Right atrium auricular region (tissue), 2 donors: ENCODE measurements around the gene ANO4. TPM values are rescaled to one million over a fixed set of nuclear protein-coding genes. Genes with fewer than 3 reads are reported as not detected.

Experiments
- DNase-seq: peaks from one replicate; pipeline ENCODE4 v3.0.0-alpha.2; 2019; ENCODE audit warnings: low spot score
- H3K27ac ChIP-seq, 2 donors: fragments of 200-600 bp; sonication (generic); 1 replicate in 1 of 2; 2 replicates in 1 of 2; pipeline ENCODE4 v1.5.1; 2016 to 2019
- H3K27me3 ChIP-seq, 2 donors: fragments of 200-600 bp; sonication (generic); one replicate each; pipeline versions ENCODE4 v1.5.1 to v1.6.0; 2017 to 2019
- H3K36me3 ChIP-seq: fragments of 200-600 bp; sonication (generic); one replicate; pipeline ENCODE4 v1.5.1; 2016
- H3K4me1 ChIP-seq, 2 donors: fragments of 200-600 bp; sonication (generic); one replicate each; pipeline versions ENCODE4 v1.5.1 to v1.6.0; 2017 to 2019
- H3K4me3 ChIP-seq, 2 donors: fragments of 200-600 bp; sonication (generic); 1 replicate in 1 of 2; 2 replicates in 1 of 2; pipeline ENCODE4 v1.5.1; 2017 to 2019; ENCODE audit warnings: mild to moderate bottlenecking in 1 of 2, moderate library complexity in 1 of 2
- H3K9me3 ChIP-seq, 2 donors: fragments of 200-600 bp; sonication (generic); one replicate each; pipeline ENCODE4 v1.5.1; 2019
- CTCF ChIP-seq, 2 donors: fragments of 200-600 bp; sonication (generic); IDR thresholded peaks; one replicate each; pipeline ENCODE4 v1.5.1; 2019; ENCODE audit warnings: antibody characterized with exemption in 2 of 2
- total RNA-seq, 2 donors: library from RNA; depleted of rRNA; stranded (reverse); fragments of >200 nt; gene quantifications; one replicate each; pipeline ENCODE4 v1.1.0, GENCODE V29; 2016

ANO4 gene
- total RNA-seq, 2 donors from 2014 or later, result 0.47 TPM; not detected in 1

GRCh38 chr12:100875156-100875555 lies 80.6 kb downstream of the ANO4 start:
- Histone ChIP-seq H3K4me3 (no peak overlapping the region), H3K27me3 (no peaks in the 10 kb centered on the region), H3K4me1 (no peaks in the 10 kb centered on the region), H3K36me3 (no peaks in the 10 kb centered on the region), H3K27ac (no peak overlapping the region), H3K9me3 (peaks cover 0 to 14% of the 10 kb centered on the region in 2 donors)
- DNase-seq, result no peak
- no peak for TF ChIP-seq CTCF (IDR thresholded peaks at IDR 0.05)

DNA sequence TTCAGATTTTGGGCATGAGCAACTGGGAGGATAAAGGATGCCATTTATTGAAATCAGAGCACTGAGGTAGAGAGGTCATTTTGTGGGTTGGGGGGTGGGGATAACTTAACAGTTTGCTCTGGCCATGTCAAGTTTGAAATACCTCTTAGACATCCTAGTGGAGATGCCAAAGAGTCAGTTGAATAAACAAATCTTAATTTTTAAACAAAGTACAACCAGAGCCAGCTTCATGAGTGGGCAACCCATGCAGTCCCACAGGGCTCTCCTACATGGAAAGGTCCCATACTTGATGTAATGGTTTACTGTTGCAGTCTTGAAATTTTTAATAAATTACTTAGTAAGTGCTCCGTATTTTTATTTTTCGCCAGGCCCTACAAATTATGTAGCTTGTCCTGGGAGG lies 81.2 kb downstream of the ANO4 start:
- Histone ChIP-seq H3K4me1 (no peaks in the 10 kb centered on the region), H3K4me3 (no peak overlapping the region), H3K9me3 (peaks cover 0 to 14% of the 10 kb centered on the region in 2 donors), H3K27me3 (no peaks in the 10 kb centered on the region), H3K36me3 (no peaks in the 10 kb centered on the region), H3K27ac (no peak overlapping the region)
- no peak for DNase-seq
- no peak for TF ChIP-seq CTCF (IDR thresholded peaks at IDR 0.05)

- Histone ChIP-seq H3K4me1 (no peaks in the 10 kb centered on the region), H3K9me3 (peaks cover 0 to 14% of the 10 kb centered on the region in 2 donors), H3K27me3 (no peaks in the 10 kb centered on the region), H3K27ac (no peak overlapping the region), H3K4me3 (no peak overlapping the region), H3K36me3 (no peaks in the 10 kb centered on the region)
- no peak for DNase-seq
- TF ChIP-seq CTCF (IDR thresholded peaks at IDR 0.05), result peak in 1 of 2 donors; percentile 26
These were observed 83.2 kb downstream of the ANO4 start for GRCh38 chr12:100877776-100878175.

- H3K4me1 ChIP-seq, result no peaks in the 10 kb centered on the region
- TF ChIP-seq CTCF (IDR thresholded peaks at IDR 0.05), result no peak
- no peak overlapping the region for H3K27ac ChIP-seq
- DNase-seq, result no peak
- H3K4me3 ChIP-seq, result no peak overlapping the region
- H3K9me3 ChIP-seq, result no peaks in the 10 kb centered on the region
- H3K36me3 ChIP-seq, result no peaks in the 10 kb centered on the region
- H3K27me3 ChIP-seq, result no peaks in the 10 kb centered on the region
These were observed 100.6 kb downstream of the ANO4 start for GRCh38 chr12:100895192-100895591.

DNA sequence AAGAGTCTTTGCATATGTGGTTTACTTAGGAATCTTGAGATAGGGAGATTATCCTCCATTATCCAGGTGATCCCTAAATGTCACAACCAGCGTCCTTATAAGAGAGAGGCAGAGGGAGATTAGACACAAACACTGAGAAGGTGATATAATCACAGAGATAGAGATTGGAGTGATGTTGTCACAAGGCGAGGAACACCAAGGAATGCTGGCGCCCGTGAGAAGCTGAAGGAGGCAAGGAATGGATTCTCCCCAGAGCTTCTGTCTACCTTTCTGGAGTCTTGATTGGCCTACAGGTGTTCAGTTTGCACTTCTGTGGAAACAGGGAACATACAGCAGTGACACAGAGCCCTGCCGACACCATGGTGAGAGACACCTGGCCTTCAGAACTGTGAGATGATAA lies 101.6 kb downstream of the ANO4 start:
- DNase-seq, result no peak
- H3K4me1 ChIP-seq, result no peaks in the 10 kb centered on the region
- no peaks in the 10 kb centered on the region for H3K36me3 ChIP-seq
- no peaks in the 10 kb centered on the region for H3K27me3 ChIP-seq
- H3K9me3 ChIP-seq, result no peaks in the 10 kb centered on the region
- no peak overlapping the region for H3K27ac ChIP-seq
- no peak for TF ChIP-seq CTCF (IDR thresholded peaks at IDR 0.05)
- H3K4me3 ChIP-seq, result no peak overlapping the region

- Histone ChIP-seq H3K9me3 (no peaks in the 10 kb centered on the region), H3K4me3 (no peak overlapping the region), H3K27ac (no peak overlapping the region), H3K36me3 (no peaks in the 10 kb centered on the region), H3K27me3 (no peaks in the 10 kb centered on the region), H3K4me1 (no peaks in the 10 kb centered on the region)
- no peak for DNase-seq
- TF ChIP-seq CTCF (IDR thresholded peaks at IDR 0.05), result no peak
These were observed 102.7 kb downstream of the ANO4 start for GRCh38 chr12:100897240-100897639.
